Astrocyte (in vitro differentiated cells and primary cell): ENCODE measurements around the gene STAT3. TPM values are rescaled to one million over a fixed set of nuclear protein-coding genes. Genes with fewer than 3 reads are reported as not detected.

ENCODE experiments used
- DNase-seq: peaks from one replicate; pipeline ENCODE4 v3.0.0-alpha.2; 2010; ENCODE audit warnings: low read depth
- FAIRE-seq: peaks from 2 replicates; lab custom pipeline; 2011; peaks lifted over from hg19 to GRCh38; lab: Jason Lieb, UNC
- H2AFZ ChIP-seq: 2 replicates; pipeline ENCODE4 v1.6.0; 2012; ENCODE audit warnings: low read depth, low read length, inconsistent platforms
- H3K27ac ChIP-seq: 2 replicates; pipeline ENCODE4 v1.5.1; 2011; ENCODE audit warnings: low read depth, low read length, inconsistent platforms
- H3K27me3 ChIP-seq: 2 replicates; pipeline ENCODE4 v1.6.0; 2011; ENCODE audit warnings: low read length, inconsistent platforms; ENCODE audit not compliant: insufficient read depth
- H3K36me3 ChIP-seq: 2 replicates; pipeline ENCODE4 v1.5.1; 2011; ENCODE audit warnings: low read length, inconsistent platforms; ENCODE audit not compliant: insufficient read depth
- H3K4me1 ChIP-seq: 2 replicates; pipeline ENCODE4 v1.5.1; 2011; ENCODE audit warnings: low read length, inconsistent platforms; ENCODE audit not compliant: insufficient read depth
- H3K4me2 ChIP-seq: 2 replicates; pipeline ENCODE4 v1.6.0; 2012; ENCODE audit warnings: low read length, inconsistent platforms
- H3K4me3 ChIP-seq: 2 replicates; pipeline ENCODE4 v1.5.1; 2011; ENCODE audit warnings: low read depth, mild to moderate bottlenecking, low read length, inconsistent platforms; ENCODE audit not compliant: insufficient read depth
- H3K79me2 ChIP-seq: 2 replicates; pipeline ENCODE4 v1.6.0; 2012; ENCODE audit warnings: mild to moderate bottlenecking, low read length, inconsistent platforms; ENCODE audit not compliant: insufficient read depth
- H3K9ac ChIP-seq: 2 replicates; pipeline ENCODE4 v1.6.0; 2012; ENCODE audit warnings: mild to moderate bottlenecking, low read length, inconsistent platforms
- H3K9me3 ChIP-seq: 2 replicates; pipeline ENCODE4 v1.5.1; 2012; ENCODE audit warnings: low read depth, mild to moderate bottlenecking, low read length, inconsistent platforms; ENCODE audit not compliant: insufficient read depth
- H4K20me1 ChIP-seq: 2 replicates; pipeline ENCODE4 v1.6.0; 2012; ENCODE audit warnings: low read length, inconsistent platforms; ENCODE audit not compliant: insufficient read depth
- H3K27ac Mint-ChIP-seq: one replicate; pipeline ENCODE4 v1.8.0; 2021; ENCODE audit warnings: mild to moderate bottlenecking, mixed read lengths; ENCODE audit not compliant: unreplicated experiment
- H3K27me3 Mint-ChIP-seq: one replicate; pipeline ENCODE4 v1.8.0; 2021; ENCODE audit warnings: low read depth, mixed read lengths; ENCODE audit not compliant: unreplicated experiment
- H3K36me3 Mint-ChIP-seq: one replicate; pipeline ENCODE4 v1.8.0; 2021; ENCODE audit warnings: low read depth, mixed read lengths; ENCODE audit not compliant: unreplicated experiment
- H3K4me1 Mint-ChIP-seq: one replicate; pipeline ENCODE4 v1.8.0; 2021; ENCODE audit warnings: low read depth, mixed read lengths; ENCODE audit not compliant: unreplicated experiment
- H3K4me3 Mint-ChIP-seq: one replicate; pipeline ENCODE4 v1.8.0; 2021; ENCODE audit warnings: mild to moderate bottlenecking, moderate library complexity, mixed read lengths; ENCODE audit not compliant: unreplicated experiment
- H3K9me3 Mint-ChIP-seq: one replicate; pipeline ENCODE4 v1.8.0; 2021; ENCODE audit warnings: mild to moderate bottlenecking, mixed read lengths; ENCODE audit not compliant: unreplicated experiment
- EZH2 ChIP-seq: IDR thresholded peaks from 2 replicates; pipeline ENCODE4 v1.6.1; 2012; ENCODE audit warnings: mild to moderate bottlenecking, low read length, inconsistent platforms; ENCODE audit not compliant: insufficient read depth
- total RNA-seq: library from RNA; stranded (reverse); gene quantifications from 2 replicates; pipeline ENCODE4 v1.2.1, GENCODE V29; 2021
- TF ChIP-seq, protein P1 (sequence below): IDR thresholded peaks from 2 replicates; pipeline ENCODE4 v1.5.1; 2011; ENCODE audit warnings: low read depth, mild to moderate bottlenecking, inconsistent platforms, low read length, moderate library complexity; ENCODE audit not compliant: insufficient read depth

The STAT3 gene
- total RNA-seq, 1 donor from 2014 or later, result 145 TPM

- no peaks in the 10 kb centered on the region for H3K9me3 Mint-ChIP-seq
- Histone ChIP-seq H3K79me2 (no peaks in the 10 kb centered on the region), H3K27me3 (no peaks in the 10 kb centered on the region), H3K36me3 (no peaks in the 10 kb centered on the region), H3K4me2 (no peak overlapping the region), H3K4me1 (peaks cover 8% of the 10 kb centered on the region), H2AFZ (no peak overlapping the region), H3K27ac (no peak overlapping the region), H3K4me3 (no peak overlapping the region), H3K9ac (no peak overlapping the region), H4K20me1 (no peaks in the 10 kb centered on the region), H3K9me3 (no peaks in the 10 kb centered on the region)
- peaks cover 7% of the 10 kb centered on the region for H3K4me1 Mint-ChIP-seq
- H3K36me3 Mint-ChIP-seq, result no peaks in the 10 kb centered on the region
- DNase-seq (no peak), FAIRE-seq (no peak)
- peaks cover 28% of the 10 kb centered on the region for H3K27me3 Mint-ChIP-seq
- no peak overlapping the region for H3K27ac Mint-ChIP-seq
- no peak for TF ChIP-seq EZH2
- TF ChIP-seq, protein P1, sequence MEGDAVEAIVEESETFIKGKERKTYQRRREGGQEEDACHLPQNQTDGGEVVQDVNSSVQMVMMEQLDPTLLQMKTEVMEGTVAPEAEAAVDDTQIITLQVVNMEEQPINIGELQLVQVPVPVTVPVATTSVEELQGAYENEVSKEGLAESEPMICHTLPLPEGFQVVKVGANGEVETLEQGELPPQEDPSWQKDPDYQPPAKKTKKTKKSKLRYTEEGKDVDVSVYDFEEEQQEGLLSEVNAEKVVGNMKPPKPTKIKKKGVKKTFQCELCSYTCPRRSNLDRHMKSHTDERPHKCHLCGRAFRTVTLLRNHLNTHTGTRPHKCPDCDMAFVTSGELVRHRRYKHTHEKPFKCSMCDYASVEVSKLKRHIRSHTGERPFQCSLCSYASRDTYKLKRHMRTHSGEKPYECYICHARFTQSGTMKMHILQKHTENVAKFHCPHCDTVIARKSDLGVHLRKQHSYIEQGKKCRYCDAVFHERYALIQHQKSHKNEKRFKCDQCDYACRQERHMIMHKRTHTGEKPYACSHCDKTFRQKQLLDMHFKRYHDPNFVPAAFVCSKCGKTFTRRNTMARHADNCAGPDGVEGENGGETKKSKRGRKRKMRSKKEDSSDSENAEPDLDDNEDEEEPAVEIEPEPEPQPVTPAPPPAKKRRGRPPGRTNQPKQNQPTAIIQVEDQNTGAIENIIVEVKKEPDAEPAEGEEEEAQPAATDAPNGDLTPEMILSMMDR, result no peak
- H3K4me3 Mint-ChIP-seq, result no peak overlapping the region
Observed at GRCh38 chr17:42281571-42282096, 106.6 kb downstream of the STAT3 start.

- peaks cover 5% of the 10 kb centered on the region for H4K20me1 ChIP-seq
- no peaks in the 10 kb centered on the region for H3K9me3 Mint-ChIP-seq
- no peak overlapping the region for H2AFZ ChIP-seq
- H3K79me2 ChIP-seq, result peaks cover 9% of the 10 kb centered on the region
- no peaks in the 10 kb centered on the region for H3K36me3 ChIP-seq
- TF ChIP-seq, protein P1, result no peak
- TF ChIP-seq EZH2, result no peak
- H3K4me1 ChIP-seq, result peaks cover 10% of the 10 kb centered on the region
- H3K4me3 ChIP-seq, result no peak overlapping the region
- no peaks in the 10 kb centered on the region for H3K36me3 Mint-ChIP-seq
- FAIRE-seq (no peak), DNase-seq (no peak)
- peak overlapping the region; percentile 46 for H3K4me3 Mint-ChIP-seq
- H3K9me3 ChIP-seq, result no peaks in the 10 kb centered on the region
- H3K27me3 ChIP-seq, result no peaks in the 10 kb centered on the region
- H3K27ac ChIP-seq, result no peak overlapping the region
- H3K4me1 Mint-ChIP-seq, result peaks cover 10% of the 10 kb centered on the region
- peaks cover 24% of the 10 kb centered on the region for H3K27me3 Mint-ChIP-seq
- H3K4me2 ChIP-seq, result no peak overlapping the region
- H3K27ac Mint-ChIP-seq, result no peak overlapping the region
- H3K9ac ChIP-seq, result no peak overlapping the region
Observed at GRCh38 chr17:42279776-42280630, 108.2 kb downstream of the STAT3 start.

DNA sequence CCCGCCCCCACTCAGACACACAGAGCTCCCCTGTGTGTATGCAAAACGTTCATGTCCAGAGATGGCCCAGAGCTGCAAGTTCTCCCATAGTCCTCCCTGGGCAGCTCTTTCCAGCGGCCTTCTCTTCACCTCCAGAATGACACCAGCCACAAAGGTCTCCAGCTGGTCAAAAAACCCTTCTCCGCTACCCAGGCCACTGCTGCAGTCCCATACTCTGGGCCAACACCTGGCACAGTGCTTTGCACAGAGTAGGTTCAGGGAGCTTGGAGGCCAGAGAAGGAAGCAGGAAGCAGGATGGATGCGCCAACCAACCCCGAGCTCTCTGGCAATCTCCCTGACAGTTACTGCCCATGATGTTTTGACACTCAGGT is 110.9 kb downstream of the STAT3 start:
- Mint-ChIP-seq H3K27me3 (peaks cover 15% of the 10 kb centered on the region), H3K27ac (peak overlapping the region; percentile 58), H3K4me1 (peaks cover 16% of the 10 kb centered on the region), H3K36me3 (no peaks in the 10 kb centered on the region), H3K4me3 (peak overlapping the region; percentile 83), H3K9me3 (no peaks in the 10 kb centered on the region)
- no peak overlapping the region for H3K27ac ChIP-seq
- H3K4me1 ChIP-seq, result peaks cover 16% of the 10 kb centered on the region
- DNase-seq, result no peak
- H3K9me3 ChIP-seq, result no peaks in the 10 kb centered on the region
- peak overlapping the region; percentile 99 for H3K4me2 ChIP-seq
- H2AFZ ChIP-seq, result no peak overlapping the region
- H3K4me3 ChIP-seq, result no peak overlapping the region
- FAIRE-seq, result no peak
- peaks cover 32% of the 10 kb centered on the region for H4K20me1 ChIP-seq
- H3K27me3 ChIP-seq, result no peaks in the 10 kb centered on the region
- no peak overlapping the region for H3K9ac ChIP-seq
- TF ChIP-seq, protein P1, result no peak
- no peak for TF ChIP-seq EZH2
- peaks cover 36% of the 10 kb centered on the region for H3K79me2 ChIP-seq
- H3K36me3 ChIP-seq, result no peaks in the 10 kb centered on the region
